Measurements from ENCODE around the gene NFE2L2.
A peak's percentile ranks its signal among the peaks of the same experiment; 100 is the strongest.

NFE2L2 gene

DNA sequence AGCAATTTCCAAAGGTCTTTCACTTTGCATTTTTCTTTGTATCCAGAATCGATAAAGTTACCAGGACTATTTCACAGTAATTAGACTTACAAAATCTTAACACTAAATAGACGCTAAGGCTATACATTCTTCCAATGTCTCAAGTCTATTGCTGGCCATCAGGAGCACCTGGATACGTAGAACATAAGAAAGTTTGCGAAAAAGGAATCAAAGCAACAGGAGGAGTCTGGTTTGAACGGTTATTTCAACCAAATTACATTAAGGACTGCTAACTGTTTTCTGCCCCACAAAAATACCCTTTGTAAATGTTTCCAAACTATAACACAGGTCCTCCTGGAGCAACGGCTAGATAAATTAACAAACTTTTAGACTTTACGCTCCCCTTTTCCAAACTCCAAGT is 53.4 kb downstream of the NFE2L2 start:
- no peak overlapping the region for H2BK15ac ChIP-seq (ENCODE audit: low read length)
- no peak overlapping the region for H3K23ac ChIP-seq (ENCODE audit: low read depth, low read length, poor library complexity)
- H3K14ac ChIP-seq (ENCODE audit: low read length), result no peak overlapping the region
- no CpG with 5 or more reads among the region's 7 CpGs for WGBS, 2 donors (ENCODE audit: extremely low coverage in 2 of 2, insufficient read length in 2 of 2, insufficient replicate concordance in 1 of 2)
- H3K9me3 ChIP-seq (replicated peaks in 1 of 2; ENCODE audit: control insufficient read depth in 2 of 2, insufficient read depth in 1 of 2, low read depth in 1 of 2, low read length in 2 of 2), result no peaks in the 10 kb centered on the region
- no peaks in the 10 kb centered on the region for H3K79me1 ChIP-seq (ENCODE audit: low read depth, low read length)
- no peaks in the 10 kb centered on the region for H3K27me3 ChIP-seq (ENCODE audit: control insufficient read depth in 3 of 3, insufficient read depth in 3 of 3, low read depth in 1 of 3, low read length in 3 of 3)
- H3K4me2 ChIP-seq (ENCODE audit: insufficient read depth, low read length, poor library complexity, severe bottlenecking), result no peak overlapping the region
- no peak for DNase-seq (ENCODE audit: low spot score)
- no peak overlapping the region for H2AK5ac ChIP-seq (ENCODE audit: low read depth, low read length)
- H2BK5ac ChIP-seq (ENCODE audit: low read length), result no peak overlapping the region
- no peak overlapping the region for H4K8ac ChIP-seq (ENCODE audit: low read depth, low read length)
- no peak overlapping the region for H4K91ac ChIP-seq (ENCODE audit: low read depth, low read length, poor library complexity)
- H3K18ac ChIP-seq (ENCODE audit: low read length), result no peak overlapping the region
- peaks cover 0 to 1% of the 10 kb centered on the region in 2 donors for H3K4me1 ChIP-seq (ENCODE audit: control insufficient read depth in 2 of 2, insufficient read depth in 1 of 2, low read depth in 1 of 2, low read length in 2 of 2)
- H2AFZ ChIP-seq (ENCODE audit: low read length), result peak overlapping the region; percentile 27
- peaks cover 1 to 27% of the 10 kb centered on the region in 2 donors for H3K36me3 ChIP-seq (replicated peaks in 1 of 2; ENCODE audit: control insufficient read depth in 2 of 2, insufficient read depth in 2 of 2, low read length in 2 of 2)
- no peak overlapping the region for H3K27ac ChIP-seq (replicated peaks; ENCODE audit: low read length)
- H2BK120ac ChIP-seq (ENCODE audit: low read depth, low read length), result no peak overlapping the region
- H3K4me3 ChIP-seq (ENCODE audit: low read length in 2 of 2), result peak overlapping the region in 1 of 2 donors; percentile 69
- no peak overlapping the region for H2BK12ac ChIP-seq (ENCODE audit: low read length)
- no peak overlapping the region for H3K4ac ChIP-seq (ENCODE audit: low read length)
- H3K9ac ChIP-seq (ENCODE audit: low read depth, low read length, poor library complexity), result no peak overlapping the region

DNA sequence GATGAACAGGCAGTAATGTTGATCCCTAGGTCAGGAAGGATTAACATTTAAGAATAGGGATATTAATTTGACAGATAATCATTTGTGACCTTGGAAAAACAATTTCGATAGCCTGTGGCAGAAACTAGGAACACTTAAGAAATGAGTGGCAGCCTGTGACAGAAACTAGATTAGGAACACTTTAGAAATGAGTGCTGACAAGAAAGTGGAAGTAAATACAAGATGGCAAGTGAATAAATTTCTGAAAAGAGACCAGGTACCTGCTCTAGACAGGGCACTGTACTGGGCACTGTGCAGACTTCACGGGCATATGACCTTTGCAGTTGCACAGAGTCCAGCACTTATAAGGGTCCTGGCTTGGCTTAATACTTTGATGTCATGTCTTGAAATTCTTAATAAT is 57.4 kb downstream of the NFE2L2 start:
- Histone ChIP-seq H4K91ac (ENCODE audit: low read depth, low read length, poor library complexity) (no peak overlapping the region), H3K27ac (replicated peaks; ENCODE audit: low read length) (no peak overlapping the region), H3K36me3 (replicated peaks in 1 of 2; ENCODE audit: control insufficient read depth in 2 of 2, insufficient read depth in 2 of 2, low read length in 2 of 2) (no peaks in the 10 kb centered on the region), H4K8ac (ENCODE audit: low read depth, low read length) (no peak overlapping the region), H2BK12ac (ENCODE audit: low read length) (no peak overlapping the region), H3K27me3 (ENCODE audit: control insufficient read depth in 3 of 3, insufficient read depth in 3 of 3, low read depth in 1 of 3, low read length in 3 of 3) (no peaks in the 10 kb centered on the region), H3K23ac (ENCODE audit: low read depth, low read length, poor library complexity) (no peak overlapping the region), H3K79me1 (ENCODE audit: low read depth, low read length) (no peaks in the 10 kb centered on the region), H2AFZ (ENCODE audit: low read length) (no peak overlapping the region), H3K4me1 (ENCODE audit: control insufficient read depth in 2 of 2, insufficient read depth in 1 of 2, low read depth in 1 of 2, low read length in 2 of 2) (peaks cover 0 to 1% of the 10 kb centered on the region in 2 donors), H3K4ac (ENCODE audit: low read length) (no peak overlapping the region), H3K18ac (ENCODE audit: low read length) (no peak overlapping the region), H3K4me3 (ENCODE audit: low read length in 2 of 2) (no peak overlapping the region), H2BK120ac (ENCODE audit: low read depth, low read length) (no peak overlapping the region), H2AK5ac (ENCODE audit: low read depth, low read length) (no peak overlapping the region), H3K9ac (ENCODE audit: low read depth, low read length, poor library complexity) (no peak overlapping the region), H3K14ac (ENCODE audit: low read length) (no peak overlapping the region), H3K9me3 (replicated peaks in 1 of 2; ENCODE audit: control insufficient read depth in 2 of 2, insufficient read depth in 1 of 2, low read depth in 1 of 2, low read length in 2 of 2) (no peaks in the 10 kb centered on the region), H3K4me2 (ENCODE audit: insufficient read depth, low read length, poor library complexity, severe bottlenecking) (no peak overlapping the region), H2BK5ac (ENCODE audit: low read length) (no peak overlapping the region), H2BK15ac (ENCODE audit: low read length) (no peak overlapping the region)
- DNase-seq (ENCODE audit: low spot score), result no peak
- WGBS, 2 donors (ENCODE audit: extremely low coverage in 2 of 2, insufficient read length in 2 of 2, insufficient replicate concordance in 1 of 2), result no CpG with 5 or more reads among the region's 2 CpGs

DNA sequence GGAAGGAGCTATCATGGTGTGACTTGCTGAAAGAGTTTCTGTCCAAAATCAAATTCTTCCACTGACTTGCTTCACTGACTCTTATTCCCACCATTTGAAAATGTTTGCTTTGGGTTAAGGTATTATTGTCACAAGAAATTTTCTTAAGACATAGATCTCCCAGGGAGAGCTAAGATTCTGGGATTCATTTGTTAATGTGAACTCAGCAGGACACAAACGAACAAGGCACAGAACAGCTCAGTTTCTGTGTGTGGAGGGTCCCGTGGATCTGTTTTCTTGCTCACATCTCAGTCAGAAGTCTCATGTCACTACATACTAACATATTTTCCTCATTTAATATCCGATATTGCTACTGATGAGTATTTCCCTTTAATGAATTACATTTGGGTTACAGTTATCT is 60.1 kb downstream of the NFE2L2 start:
- Histone ChIP-seq H2AK5ac (ENCODE audit: low read depth, low read length) (no peak overlapping the region), H3K27ac (replicated peaks; ENCODE audit: low read length) (no peak overlapping the region), H2BK15ac (ENCODE audit: low read length) (no peak overlapping the region), H3K18ac (ENCODE audit: low read length) (no peak overlapping the region), H3K4me3 (ENCODE audit: low read length in 2 of 2) (no peak overlapping the region), H3K79me1 (ENCODE audit: low read depth, low read length) (no peaks in the 10 kb centered on the region), H3K27me3 (ENCODE audit: control insufficient read depth in 3 of 3, insufficient read depth in 3 of 3, low read depth in 1 of 3, low read length in 3 of 3) (no peaks in the 10 kb centered on the region), H2BK5ac (ENCODE audit: low read length) (no peak overlapping the region), H3K14ac (ENCODE audit: low read length) (no peak overlapping the region), H2BK12ac (ENCODE audit: low read length) (no peak overlapping the region), H3K23ac (ENCODE audit: low read depth, low read length, poor library complexity) (no peak overlapping the region), H3K4ac (ENCODE audit: low read length) (no peak overlapping the region), H2AFZ (ENCODE audit: low read length) (no peak overlapping the region), H4K91ac (ENCODE audit: low read depth, low read length, poor library complexity) (no peak overlapping the region), H3K36me3 (replicated peaks in 1 of 2; ENCODE audit: control insufficient read depth in 2 of 2, insufficient read depth in 2 of 2, low read length in 2 of 2) (no peaks in the 10 kb centered on the region), H3K4me1 (ENCODE audit: control insufficient read depth in 2 of 2, insufficient read depth in 1 of 2, low read depth in 1 of 2, low read length in 2 of 2) (no peaks in the 10 kb centered on the region), H3K4me2 (ENCODE audit: insufficient read depth, low read length, poor library complexity, severe bottlenecking) (no peak overlapping the region), H3K9me3 (replicated peaks in 1 of 2; ENCODE audit: control insufficient read depth in 2 of 2, insufficient read depth in 1 of 2, low read depth in 1 of 2, low read length in 2 of 2) (no peaks in the 10 kb centered on the region), H2BK120ac (ENCODE audit: low read depth, low read length) (no peak overlapping the region), H4K8ac (ENCODE audit: low read depth, low read length) (no peak overlapping the region), H3K9ac (ENCODE audit: low read depth, low read length, poor library complexity) (no peak overlapping the region)
- WGBS, 2 donors (ENCODE audit: extremely low coverage in 2 of 2, insufficient read length in 2 of 2, insufficient replicate concordance in 1 of 2), result no CpG with 5 or more reads among the region's 3 CpGs
- DNase-seq (ENCODE audit: low spot score), result no peak

DNA sequence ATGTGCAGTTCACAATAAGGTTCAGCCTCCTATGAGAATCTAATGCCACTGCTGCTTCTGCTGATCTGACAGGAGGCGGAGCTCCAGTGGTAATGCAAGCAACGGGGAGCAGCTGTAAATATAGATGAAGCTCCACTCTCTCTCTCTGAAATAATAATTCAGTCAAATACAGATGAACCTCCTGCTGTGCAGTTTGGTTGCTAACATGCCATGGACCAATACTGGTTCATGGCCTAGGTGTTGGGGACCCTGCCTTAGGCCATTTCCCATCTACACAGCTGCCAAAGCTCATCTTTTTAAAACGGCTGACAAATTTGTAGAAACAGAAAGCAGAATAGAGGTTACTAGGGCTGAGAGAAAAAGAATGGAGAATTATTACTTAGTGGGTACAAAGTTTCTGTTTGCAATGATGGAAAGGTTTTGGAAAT is 62.6 kb downstream of the NFE2L2 start:
- Histone ChIP-seq H3K4me1 (ENCODE audit: control insufficient read depth in 2 of 2, insufficient read depth in 1 of 2, low read depth in 1 of 2, low read length in 2 of 2) (no peaks in the 10 kb centered on the region), H3K14ac (ENCODE audit: low read length) (no peak overlapping the region), H2AK5ac (ENCODE audit: low read depth, low read length) (no peak overlapping the region), H3K4me3 (ENCODE audit: low read length in 2 of 2) (no peak overlapping the region), H2BK12ac (ENCODE audit: low read length) (no peak overlapping the region), H3K9me3 (replicated peaks in 1 of 2; ENCODE audit: control insufficient read depth in 2 of 2, insufficient read depth in 1 of 2, low read depth in 1 of 2, low read length in 2 of 2) (no peaks in the 10 kb centered on the region), H3K23ac (ENCODE audit: low read depth, low read length, poor library complexity) (no peak overlapping the region), H2BK5ac (ENCODE audit: low read length) (no peak overlapping the region), H2BK15ac (ENCODE audit: low read length) (no peak overlapping the region), H2AFZ (ENCODE audit: low read length) (no peak overlapping the region), H3K9ac (ENCODE audit: low read depth, low read length, poor library complexity) (no peak overlapping the region), H3K36me3 (replicated peaks in 1 of 2; ENCODE audit: control insufficient read depth in 2 of 2, insufficient read depth in 2 of 2, low read length in 2 of 2) (no peaks in the 10 kb centered on the region), H3K4me2 (ENCODE audit: insufficient read depth, low read length, poor library complexity, severe bottlenecking) (no peak overlapping the region), H4K8ac (ENCODE audit: low read depth, low read length) (no peak overlapping the region), H3K27me3 (ENCODE audit: control insufficient read depth in 3 of 3, insufficient read depth in 3 of 3, low read depth in 1 of 3, low read length in 3 of 3) (no peaks in the 10 kb centered on the region), H3K18ac (ENCODE audit: low read length) (no peak overlapping the region), H3K4ac (ENCODE audit: low read length) (no peak overlapping the region), H4K91ac (ENCODE audit: low read depth, low read length, poor library complexity) (no peak overlapping the region), H2BK120ac (ENCODE audit: low read depth, low read length) (no peak overlapping the region), H3K79me1 (ENCODE audit: low read depth, low read length) (no peaks in the 10 kb centered on the region), H3K27ac (replicated peaks; ENCODE audit: low read length) (no peak overlapping the region)
- no CpG with 5 or more reads among the region's 3 CpGs for WGBS, 2 donors (ENCODE audit: extremely low coverage in 2 of 2, insufficient read length in 2 of 2, insufficient replicate concordance in 1 of 2)
- no peak for DNase-seq (ENCODE audit: low spot score)
